ENCODE measurements around the gene MYO1C.

DNA sequence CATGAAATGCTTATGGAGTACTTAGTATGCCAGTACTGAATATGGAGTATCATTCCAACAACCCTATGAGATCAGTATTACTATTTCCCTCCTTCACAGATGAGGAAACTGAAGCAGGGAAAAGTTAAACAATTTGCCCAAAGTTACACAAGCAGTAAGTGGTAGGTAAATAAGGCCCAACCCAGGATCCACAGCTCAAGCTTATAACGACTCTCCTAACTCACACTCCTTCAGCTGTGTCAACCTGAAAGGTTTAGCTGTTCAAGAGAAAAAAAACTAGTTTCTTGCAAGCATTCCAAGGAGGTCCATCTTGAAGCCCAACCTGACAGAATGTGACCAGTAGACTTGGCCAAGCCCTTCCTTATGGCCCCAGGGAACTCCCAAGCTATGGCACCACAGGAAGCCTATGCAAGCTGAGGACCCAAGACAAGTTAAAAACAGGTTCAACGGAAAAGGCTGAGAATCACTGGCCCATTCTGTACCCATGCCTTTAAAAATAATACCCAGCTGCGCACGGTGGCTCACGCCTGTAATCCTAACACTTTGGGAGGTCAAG, 43.0 kb downstream of the MYO1C start:
- TF ChIP-seq TOX (CRISPR knock-in tag; IDR thresholded peaks at IDR 0.05; ENCODE audit: borderline replicate concordance) (no peak), ZFP3 (CRISPR knock-in tag; IDR thresholded peaks at IDR 0.05) (no peak), ISL1 (CRISPR knock-in tag; IDR thresholded peaks at IDR 0.05) (no peak), ARNTL (CRISPR knock-in tag; IDR thresholded peaks at IDR 0.05; ENCODE audit: borderline replicate concordance, low read depth) (no peak), ZNF70 (CRISPR knock-in tag; IDR thresholded peaks at IDR 0.05) (no peak), OSR1 (CRISPR knock-in tag; IDR thresholded peaks at IDR 0.05) (no peak), SNAI2 (CRISPR knock-in tag; IDR thresholded peaks at IDR 0.05) (no peak), BACH2 (CRISPR knock-in tag; IDR thresholded peaks at IDR 0.05; ENCODE audit: borderline replicate concordance) (no peak), CSDC2 (CRISPR knock-in tag; IDR thresholded peaks at IDR 0.05) (no peak)
- TF ChIP-seq, protein P1, sequence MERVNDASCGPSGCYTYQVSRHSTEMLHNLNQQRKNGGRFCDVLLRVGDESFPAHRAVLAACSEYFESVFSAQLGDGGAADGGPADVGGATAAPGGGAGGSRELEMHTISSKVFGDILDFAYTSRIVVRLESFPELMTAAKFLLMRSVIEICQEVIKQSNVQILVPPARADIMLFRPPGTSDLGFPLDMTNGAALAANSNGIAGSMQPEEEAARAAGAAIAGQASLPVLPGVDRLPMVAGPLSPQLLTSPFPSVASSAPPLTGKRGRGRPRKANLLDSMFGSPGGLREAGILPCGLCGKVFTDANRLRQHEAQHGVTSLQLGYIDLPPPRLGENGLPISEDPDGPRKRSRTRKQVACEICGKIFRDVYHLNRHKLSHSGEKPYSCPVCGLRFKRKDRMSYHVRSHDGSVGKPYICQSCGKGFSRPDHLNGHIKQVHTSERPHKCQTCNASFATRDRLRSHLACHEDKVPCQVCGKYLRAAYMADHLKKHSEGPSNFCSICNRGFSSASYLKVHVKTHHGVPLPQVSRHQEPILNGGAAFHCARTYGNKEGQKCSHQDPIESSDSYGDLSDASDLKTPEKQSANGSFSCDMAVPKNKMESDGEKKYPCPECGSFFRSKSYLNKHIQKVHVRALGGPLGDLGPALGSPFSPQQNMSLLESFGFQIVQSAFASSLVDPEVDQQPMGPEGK (CRISPR knock-in tag; IDR thresholded peaks at IDR 0.05; ENCODE audit: borderline replicate concordance): no peak
- TF ChIP-seq, protein P2, sequence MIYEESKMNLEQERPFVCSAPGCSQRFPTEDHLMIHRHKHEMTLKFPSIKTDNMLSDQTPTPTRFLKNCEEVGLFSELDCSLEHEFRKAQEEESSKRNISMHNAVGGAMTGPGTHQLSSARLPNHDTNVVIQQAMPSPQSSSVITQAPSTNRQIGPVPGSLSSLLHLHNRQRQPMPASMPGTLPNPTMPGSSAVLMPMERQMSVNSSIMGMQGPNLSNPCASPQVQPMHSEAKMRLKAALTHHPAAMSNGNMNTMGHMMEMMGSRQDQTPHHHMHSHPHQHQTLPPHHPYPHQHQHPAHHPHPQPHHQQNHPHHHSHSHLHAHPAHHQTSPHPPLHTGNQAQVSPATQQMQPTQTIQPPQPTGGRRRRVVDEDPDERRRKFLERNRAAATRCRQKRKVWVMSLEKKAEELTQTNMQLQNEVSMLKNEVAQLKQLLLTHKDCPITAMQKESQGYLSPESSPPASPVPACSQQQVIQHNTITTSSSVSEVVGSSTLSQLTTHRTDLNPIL (CRISPR knock-in tag; IDR thresholded peaks at IDR 0.05; ENCODE audit: low read depth): no peak

Data from SK-N-SH treated with all-trans-retinoic acid at 6 μM for 48 hours (cell line).